HG03342 (cell line): Measurements from ENCODE around the gene GPRIN1.
"Not testable (repeated sequence)": the region's sequence is repeated elsewhere in the genome, so short reads cannot be mapped to it uniquely, and the experiment has no call there.

Source experiments
- ATAC-seq: cut with Tn5 transposase; IDR thresholded peaks from one replicate; pipeline ENCODE4 v1.9.1; 2021; ENCODE audit warnings: mild to moderate bottlenecking, moderate library complexity; ENCODE audit not compliant: unreplicated experiment

GPRIN1 gene

DNA sequence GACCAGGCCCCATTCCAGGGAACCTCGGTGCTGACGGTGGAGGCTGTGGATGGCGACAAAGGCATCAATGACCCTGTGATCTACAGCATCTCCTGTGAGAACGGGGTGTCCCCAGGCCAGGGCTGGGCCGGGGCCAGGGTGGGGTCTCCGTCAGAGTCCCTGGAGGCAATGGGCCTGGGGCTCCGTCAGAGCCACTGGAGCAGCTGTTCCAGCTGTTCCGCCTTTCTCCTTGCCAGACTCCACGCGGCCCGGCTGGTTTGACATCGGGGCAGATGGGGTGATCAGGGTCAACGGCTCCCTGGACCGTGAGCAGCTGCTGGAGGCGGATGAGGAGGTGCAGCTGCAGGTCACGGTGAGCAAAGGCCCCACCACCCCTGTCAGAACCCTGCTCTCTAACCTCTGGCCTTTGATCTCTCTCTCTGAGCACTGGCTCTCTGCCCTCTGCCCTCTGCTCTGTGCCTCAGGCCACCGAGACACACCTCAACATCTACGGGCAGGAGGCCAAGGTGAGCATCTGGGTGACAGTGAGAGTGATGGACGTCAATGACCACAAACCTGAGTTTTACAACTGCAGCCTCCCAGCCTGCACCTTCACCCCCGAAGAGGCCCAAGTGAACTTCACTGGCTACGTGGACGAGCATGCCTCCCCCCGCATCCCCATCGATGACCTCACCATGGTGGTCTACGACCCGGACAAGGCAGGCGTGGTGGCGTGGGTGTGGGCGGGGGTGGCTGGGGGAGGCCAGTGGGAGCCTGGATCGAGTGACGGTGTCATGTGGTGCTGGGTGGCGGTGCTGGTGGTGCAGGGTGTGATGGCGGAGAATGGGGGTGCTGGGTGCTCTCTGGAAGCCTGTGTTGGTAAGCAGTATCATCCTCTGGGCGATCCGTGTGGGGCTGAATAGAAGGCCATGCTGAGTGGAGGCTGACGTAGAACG is 34.2 kb downstream of the GPRIN1 start:
- no peak for ATAC-seq

DNA sequence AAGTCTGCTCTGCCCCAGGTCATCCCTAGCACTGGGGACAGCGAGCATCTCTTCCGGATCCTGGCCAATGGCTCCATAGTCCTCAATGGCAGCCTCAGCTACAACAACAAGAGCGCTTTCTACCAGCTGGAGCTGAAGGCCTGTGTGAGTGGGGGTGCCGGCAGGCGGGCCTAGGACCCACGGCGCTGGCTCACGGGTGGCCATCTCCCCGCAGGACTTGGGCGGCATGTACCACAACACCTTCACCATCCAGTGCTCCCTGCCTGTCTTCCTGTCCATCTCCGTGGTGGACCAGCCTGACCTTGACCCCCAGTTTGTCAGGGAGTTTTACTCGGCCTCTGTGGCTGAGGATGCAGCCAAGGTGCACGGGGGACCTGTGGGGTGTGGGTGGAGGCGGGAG is 34.9 kb downstream of the GPRIN1 start:
- no peak for ATAC-seq

- no peak for ATAC-seq
Measured at GRCh38 chr5:176574297-176574591, 35.7 kb downstream of the GPRIN1 start.

DNA sequence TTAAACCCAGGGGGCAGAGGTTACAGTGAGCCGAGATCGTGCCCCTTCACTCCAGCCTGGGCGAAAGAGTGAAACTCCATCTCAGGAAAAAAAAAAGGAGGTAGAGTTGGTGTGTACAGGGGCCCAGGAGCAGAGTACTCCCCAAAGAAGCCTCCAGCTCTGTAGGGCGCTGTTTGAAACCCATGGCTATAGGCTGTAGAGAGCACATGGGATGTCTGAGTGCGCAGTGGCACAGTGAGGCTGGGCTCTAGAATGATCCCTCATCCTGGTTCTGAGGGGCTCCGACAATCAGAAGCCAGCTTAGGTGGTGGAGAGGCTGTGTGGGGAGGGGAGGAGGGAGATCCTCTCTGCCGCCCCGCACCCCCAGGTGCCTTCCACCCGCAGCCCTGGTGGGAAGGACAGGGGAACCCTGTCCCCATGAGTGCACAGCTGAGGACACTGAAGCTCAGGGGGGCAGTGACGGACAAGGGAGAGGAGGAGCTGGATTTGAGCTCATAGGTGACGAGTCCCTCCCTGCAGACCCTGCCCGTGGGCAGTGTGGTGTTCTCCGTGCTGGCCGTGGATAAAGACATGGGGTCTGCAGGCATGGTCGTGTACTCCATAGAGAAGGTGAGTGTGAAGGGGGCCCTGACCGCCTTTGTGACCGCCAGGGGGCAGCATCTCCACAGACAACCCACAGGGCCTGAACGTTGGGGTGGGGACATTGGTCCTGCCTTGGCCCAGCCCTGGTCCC is 36.2 kb downstream of the GPRIN1 start:
- no peak for ATAC-seq

DNA sequence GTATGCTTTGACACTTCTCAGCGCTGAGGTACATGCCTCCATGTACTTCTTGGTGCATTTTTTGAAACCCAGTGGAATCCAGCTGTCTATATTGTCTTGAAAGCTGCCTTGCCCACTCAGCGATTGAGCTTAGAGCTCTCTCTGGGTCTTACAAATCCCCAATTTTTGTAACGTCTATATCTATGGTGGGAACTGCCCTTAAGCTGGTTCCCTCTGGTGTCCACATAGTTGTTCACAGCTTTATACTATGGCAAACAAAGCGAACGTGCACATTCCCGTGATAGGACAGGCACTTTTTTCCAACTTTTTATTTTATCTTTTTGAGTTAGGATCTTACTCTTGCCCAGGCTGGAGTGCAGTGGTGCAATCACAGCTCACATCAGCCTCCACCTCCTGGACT is 39.9 kb downstream of the GPRIN1 start:
- no peak for ATAC-seq

GRCh38 chr5:176568657-176569056 is 41.3 kb downstream of the GPRIN1 start:
- ATAC-seq = no peak

DNA sequence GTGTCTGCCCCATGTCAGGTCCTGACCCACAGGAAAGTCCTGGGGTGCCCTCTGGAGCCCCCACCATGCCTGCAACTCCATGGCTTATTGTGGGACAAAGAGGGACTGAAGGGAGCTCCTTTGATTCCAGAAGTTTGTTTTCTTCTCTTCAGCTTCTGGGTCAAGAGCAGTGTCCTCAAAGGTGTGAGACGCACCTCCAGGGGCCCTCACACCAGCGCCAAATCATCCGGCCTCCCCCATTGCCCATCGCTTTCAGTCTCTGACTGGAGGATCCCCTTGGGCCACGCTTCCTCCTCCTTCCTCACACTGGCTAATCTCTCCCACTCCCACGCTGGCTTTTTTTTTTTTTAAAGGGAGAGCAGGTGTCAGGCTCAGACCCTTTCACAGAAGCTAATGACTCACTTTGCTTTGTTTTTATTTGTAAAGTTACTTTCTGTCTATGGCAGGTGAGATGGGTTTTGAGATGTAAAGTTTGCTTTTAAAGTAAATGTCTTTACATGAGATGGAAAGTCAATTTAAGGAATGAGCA is 44.1 kb downstream of the GPRIN1 start:
- ATAC-seq = no peak

DNA sequence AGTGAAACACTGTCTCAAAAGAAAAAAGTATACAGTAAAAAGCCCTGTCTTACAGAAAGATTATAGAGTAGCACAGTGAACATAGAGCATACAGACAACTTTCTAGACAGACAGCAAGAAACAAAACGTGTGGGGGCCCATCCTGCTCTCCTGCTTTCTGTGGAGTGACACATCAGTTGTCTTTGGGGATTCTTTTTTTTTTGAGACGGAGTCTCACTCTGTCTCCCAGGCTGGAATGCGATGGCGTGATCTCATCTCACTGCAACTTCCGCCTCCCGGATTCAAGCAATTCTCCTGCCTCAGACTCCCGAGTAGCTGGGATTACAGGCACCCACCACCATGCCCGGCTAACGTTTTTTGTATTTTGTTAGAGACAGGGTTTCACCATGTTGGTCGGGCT is 46.0 kb downstream of the GPRIN1 start:
- no peak for ATAC-seq

DNA sequence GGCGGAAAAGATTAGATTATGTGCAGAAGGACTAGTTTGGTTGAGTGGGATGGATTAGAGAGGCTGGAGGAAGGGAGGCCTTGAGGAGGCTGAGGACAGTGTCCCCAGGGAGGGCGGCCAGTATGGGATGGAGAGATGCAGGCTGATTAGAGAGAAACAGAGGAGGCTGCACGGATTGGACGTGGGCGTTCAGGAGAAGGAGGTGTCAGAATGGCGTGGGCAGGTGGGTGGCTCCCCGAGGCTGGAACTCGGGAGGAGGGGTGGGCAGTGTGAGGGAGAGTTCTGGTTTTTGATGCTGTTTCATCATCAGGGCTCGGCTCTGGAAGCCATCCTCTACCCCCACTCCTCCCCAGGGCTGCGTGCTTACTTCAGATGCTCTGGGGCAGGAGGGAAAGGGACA is 47.8 kb downstream of the GPRIN1 start:
- no peak for ATAC-seq

DNA sequence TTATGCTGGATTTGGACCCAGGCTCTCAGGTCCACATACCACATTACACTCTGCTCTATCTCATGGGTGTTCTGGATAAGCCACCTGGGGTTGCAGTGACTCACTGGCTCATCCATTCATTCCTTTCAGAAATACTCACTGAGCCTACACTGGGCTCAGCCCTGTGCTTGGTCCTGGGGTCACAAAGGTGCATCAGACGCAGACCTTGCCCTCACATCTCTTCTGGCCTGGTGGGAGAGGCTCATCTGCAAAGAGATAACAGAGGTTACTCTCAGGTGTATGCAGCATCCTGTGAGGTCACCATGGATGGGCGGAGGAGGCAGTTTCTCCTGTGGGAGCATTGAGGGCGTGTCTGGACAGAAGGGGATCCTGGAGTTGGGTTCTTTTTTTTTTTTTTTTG is 48.7 kb downstream of the GPRIN1 start:
- no peak for ATAC-seq

- no peak for ATAC-seq
Measured at GRCh38 chr5:176560364-176560763, 49.6 kb downstream of the GPRIN1 start.

GRCh38 chr5:176559683-176560082 is 50.3 kb downstream of the GPRIN1 start:
- no peak for ATAC-seq

GRCh38 chr5:176557846-176558245 is 52.1 kb downstream of the GPRIN1 start:
- ATAC-seq = no peak

DNA sequence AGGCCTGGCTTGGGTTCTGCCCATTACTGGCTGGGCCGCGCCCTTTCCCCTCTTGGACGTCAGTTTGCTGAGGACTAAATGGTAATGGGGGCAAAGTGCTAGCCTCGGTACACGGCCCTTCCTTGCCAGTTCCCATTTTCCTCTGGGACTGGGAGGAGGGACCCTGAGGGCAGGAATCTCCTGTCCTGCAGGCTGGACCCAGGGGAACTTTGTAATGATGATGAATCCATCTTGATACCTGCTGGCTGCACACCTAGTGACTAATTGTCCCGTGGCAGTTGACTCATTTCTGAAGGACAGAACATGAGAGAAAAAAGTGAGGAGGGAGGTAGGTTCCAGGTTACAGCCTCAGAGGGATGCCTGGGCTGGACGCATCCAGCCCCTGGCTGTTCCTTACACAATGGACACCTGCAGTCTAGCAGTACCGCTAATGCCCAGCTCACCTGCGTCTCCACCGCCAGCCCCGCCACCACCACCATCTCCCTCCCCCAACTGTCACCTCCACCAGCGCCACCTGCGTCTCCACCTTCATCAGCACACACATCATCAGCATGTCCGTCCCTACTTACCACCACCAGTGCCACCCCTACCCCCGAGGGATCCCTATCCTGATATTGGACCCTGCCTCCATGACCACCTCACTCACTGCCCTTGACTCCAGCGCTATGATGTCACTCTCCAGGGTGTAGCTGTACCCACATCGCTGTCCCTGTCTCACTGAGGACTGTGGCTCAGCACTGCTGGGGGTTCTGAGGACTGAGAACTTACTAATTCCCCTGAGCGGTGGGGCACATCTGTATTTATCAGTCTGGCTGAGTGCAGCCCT is 56.5 kb downstream of the GPRIN1 start:
- ATAC-seq = no peak

GRCh38 chr5:176552332-176552869 is 57.6 kb downstream of the GPRIN1 start:
- ATAC-seq = no peak

- not testable (repeated sequence) for ATAC-seq
Measured at GRCh38 chr5:176550937-176551336, 59.0 kb downstream of the GPRIN1 start.

- no peak for ATAC-seq
Measured at GRCh38 chr5:176550275-176550831, 59.6 kb downstream of the GPRIN1 start.

- ATAC-seq = no peak
Measured at GRCh38 chr5:176549871-176550270, 60.1 kb downstream of the GPRIN1 start.

DNA sequence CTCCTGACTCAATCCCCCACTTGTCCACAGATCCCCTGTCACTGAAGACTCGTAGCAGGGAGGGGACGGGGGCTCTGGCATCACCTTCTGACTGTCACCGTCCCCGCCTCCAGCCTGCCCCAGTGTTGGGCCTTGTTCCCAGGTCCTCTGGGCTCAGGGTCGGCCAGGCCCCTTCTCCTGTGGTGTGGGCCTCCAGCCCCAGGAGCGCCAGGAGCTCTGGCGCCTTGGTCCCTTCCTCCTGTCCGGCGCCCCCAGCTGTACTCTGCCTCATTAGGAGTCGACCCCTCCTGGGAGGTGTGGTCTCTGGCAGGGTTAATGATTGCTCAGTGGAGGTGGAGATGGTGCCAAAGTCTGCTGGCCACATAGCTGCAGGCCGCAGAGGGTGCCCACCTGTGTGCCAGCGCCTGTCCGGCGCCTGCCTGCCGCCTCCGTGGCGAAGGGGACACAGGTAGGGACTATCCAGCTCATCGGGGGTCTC is 61.0 kb downstream of the GPRIN1 start, which contains the start of gene CDHR2:
Gene CDHR2 (plus strand): TSS at position 376 of the 478 bp plus-strand sequence. CDS start 16,011 bp downstream, outside the sequence.
- ATAC-seq = no peak

DNA sequence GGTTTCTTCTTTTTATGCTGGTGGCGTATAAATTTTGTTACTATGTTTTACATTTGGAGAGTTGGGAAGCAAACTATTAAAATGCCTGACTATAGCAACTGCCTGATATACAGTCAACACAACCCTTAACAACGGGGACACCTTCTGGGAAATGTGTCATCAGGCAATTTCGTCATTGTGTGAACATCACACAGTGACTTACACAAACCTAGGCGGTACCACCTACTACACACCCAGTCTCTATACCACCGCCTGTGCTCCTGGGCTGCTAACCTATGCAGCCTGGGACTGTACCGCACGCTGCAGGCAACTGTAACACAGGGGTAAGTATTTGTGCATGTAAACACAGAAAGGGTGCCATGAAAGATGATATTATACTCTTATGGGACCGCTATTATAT is 62.2 kb downstream of the GPRIN1 start:
- no peak for ATAC-seq
